Kidney (tissue), 22 donors: ENCODE measurements around the gene SERBP1. TPM values are rescaled to one million over a fixed set of nuclear protein-coding genes. Genes with fewer than 3 reads are reported as not detected.
A peak's percentile ranks its signal among the peaks of the same experiment; 100 is the strongest.

Source experiments
- DNase-seq, 5 donors: peaks; one replicate each; pipeline ENCODE4 v3.0.0-alpha.2; 2013 to 2020
- FAIRE-seq: peaks from 2 replicates; lab custom pipeline; 2012; peaks lifted over from hg19 to GRCh38; lab: Jason Lieb, UNC
- H3K27ac ChIP-seq, 2 donors: one replicate each; pipeline ENCODE4 v1.7.0; 2013; ENCODE audit warnings: low read depth in 2 of 2, low read length in 2 of 2, inconsistent platforms in 1 of 2
- H3K27me3 ChIP-seq: one replicate; pipeline ENCODE4 v1.7.1; 2013; ENCODE audit warnings: low read length, inconsistent platforms; ENCODE audit not compliant: control insufficient read depth, insufficient read depth
- H3K36me3 ChIP-seq, 3 donors: one replicate each; pipeline versions ENCODE4 v1.7.0 to v1.7.1; 2013; ENCODE audit warnings: low read length in 3 of 3, control low read depth in 1 of 3, inconsistent platforms in 1 of 3; ENCODE audit not compliant: insufficient read depth in 3 of 3, control insufficient read depth in 2 of 3
- H3K4me1 ChIP-seq, 3 donors: one replicate each; pipeline versions ENCODE4 v1.7.0 to v1.7.1; 2013; ENCODE audit warnings: low read length in 3 of 3, inconsistent platforms in 1 of 3, low read depth in 1 of 3; ENCODE audit not compliant: control insufficient read depth in 2 of 3, insufficient read depth in 2 of 3
- H3K4me3 ChIP-seq, 3 donors: one replicate each; pipeline versions ENCODE4 v1.7.0 to v1.8.1; 2013; ENCODE audit warnings: low read length in 3 of 3, control low read depth in 1 of 3, inconsistent platforms in 1 of 3
- H3K9ac ChIP-seq, 3 donors: one replicate each; pipeline versions ENCODE4 v1.7.0 to v1.7.1; 2013; ENCODE audit warnings: low read length in 3 of 3, control low read depth in 1 of 3, inconsistent platforms in 1 of 3
- H3K9me3 ChIP-seq, 3 donors: one replicate each; pipeline versions ENCODE4 v1.7.0 to v1.7.1; 2013; ENCODE audit warnings: low read length in 3 of 3, control low read depth in 1 of 3, inconsistent platforms in 1 of 3; ENCODE audit not compliant: control insufficient read depth in 2 of 3, insufficient read depth in 1 of 3
- CTCF ChIP-seq: IDR thresholded peaks from 3 replicates; pipeline ENCODE4 v1.5.1; 2012; ENCODE audit warnings: mild to moderate bottlenecking, moderate library complexity, borderline replicate concordance; ENCODE audit not compliant: insufficient read depth; ENCODE audit errors: extremely low read depth
- intact Hi-C: fragments of 100-400 bp; cut with DNase I; formaldehyde crosslinking; loops from one replicate; pipeline ENCODE4 v1.11.1; 2022
- long read RNA-seq, 10 donors: library from polyadenylated mRNA in 1 of 10; unstranded in 1 of 10; transcript quantifications; one replicate each; pipeline ENCODE4 v2.0.0 and lab custom pipeline, GENCODE V29; 2021 to 2026
- polyA plus RNA-seq: library from polyadenylated mRNA; stranded (reverse); fragments of 350-450 nt; fragmentation: Illumina TruSeq; extraction: RNeasy Lipid Tissue Mini Kit (QIAGEN cat#74804); gene quantifications from one replicate; pipeline ENCODE4 v1.2.3, GENCODE V29; 2014; ENCODE audit warnings: low read depth, low replicate concordance; ENCODE audit not compliant: insufficient read depth
- total RNA-seq: library from RNA; stranded (reverse); fragmentation: NEBNext Ultra II Directional; extraction: Animal tissue kit (Norgen Biotek cat#: 25700); gene quantifications from one replicate; pipeline ENCODE4 v1.2.1, GENCODE V29; 2021
- donor health status: control.
- donor health status: control.
- donor health status: control.
- donor health status: control.
- donor health status: control.
- donor health status: DM: yes; HTN: yes; CAD: no.
- donor health status: Normal renal cell carcinoma (clear cell type).

SERBP1 gene
- total RNA-seq (151 TPM), polyA plus RNA-seq (103 TPM)
- long read RNA-seq, donor 1, full-length matches to known transcripts = 81 of 235 reads
- long read RNA-seq, donor 1, partial matches to known transcripts = 154 of 235 reads
- long read RNA-seq, donor 1, other reads (novel, unspliced or antisense) = 0 of 235 reads
- long read RNA-seq, donor 2, full-length matches to known transcripts = 84 of 238 reads
- long read RNA-seq, donor 2, partial matches to known transcripts = 154 of 238 reads
- long read RNA-seq, donor 2, other reads (novel, unspliced or antisense) = 0 of 238 reads
- long read RNA-seq, donor 3, full-length matches to known transcripts = 90 of 277 reads
- long read RNA-seq, donor 3, partial matches to known transcripts = 187 of 277 reads
- long read RNA-seq, donor 3, other reads (novel, unspliced or antisense) = 0 of 277 reads
- long read RNA-seq, donor 4, full-length matches to known transcripts = 88 of 147 reads
- long read RNA-seq, donor 4, partial matches to known transcripts = 59 of 147 reads
- long read RNA-seq, donor 4, other reads (novel, unspliced or antisense) = 0 of 147 reads
- long read RNA-seq, donor 5, full-length matches to known transcripts = 6 of 11 reads
- long read RNA-seq, donor 5, partial matches to known transcripts = 5 of 11 reads
- long read RNA-seq, donor 5, other reads (novel, unspliced or antisense) = 0 of 11 reads
- long read RNA-seq, donor 6, full-length matches to known transcripts = 113 of 360 reads
- long read RNA-seq, donor 6, partial matches to known transcripts = 247 of 360 reads
- long read RNA-seq, donor 6, other reads (novel, unspliced or antisense) = 0 of 360 reads
- long read RNA-seq, donor 7, full-length matches to known transcripts = 151 of 171 reads
- long read RNA-seq, donor 7, partial matches to known transcripts = 15 of 171 reads
- long read RNA-seq, donor 7, other reads (novel, unspliced or antisense) = 5 of 171 reads
- long read RNA-seq, donor 8, full-length matches to known transcripts = 73 of 248 reads
- long read RNA-seq, donor 8, partial matches to known transcripts = 175 of 248 reads
- long read RNA-seq, donor 8, other reads (novel, unspliced or antisense) = 0 of 248 reads
- long read RNA-seq, donor 9, full-length matches to known transcripts = 34 of 96 reads
- long read RNA-seq, donor 9, partial matches to known transcripts = 62 of 96 reads
- long read RNA-seq, donor 9, other reads (novel, unspliced or antisense) = 0 of 96 reads
- long read RNA-seq, donor 10, full-length matches to known transcripts = 92 of 236 reads
- long read RNA-seq, donor 10, partial matches to known transcripts = 144 of 236 reads
- long read RNA-seq, donor 10, other reads (novel, unspliced or antisense) = 0 of 236 reads

- Histone ChIP-seq H3K4me3 (peak within 1 kb of the TSS; percentile 85 to 98 (median 96)), H3K27ac (peak within 1 kb of the TSS; percentile 95 to 96), H3K9ac (peak within 1 kb of the TSS; percentile 75 to 91 (median 90)), H3K9me3 (no peaks in the 10 kb centered on the region), H3K4me1 (peaks cover 0 to 3% (median 0%) of the 10 kb centered on the region in 3 donors), H3K27me3 (no peaks in the 10 kb centered on the region), H3K36me3 (peaks cover 3% of the 10 kb centered on the region in 3 donors)
- intact Hi-C loops = no loop called here
- DNase-seq (peak; percentile 98 to 99 (median 99)), FAIRE-seq (no peak)
- TF ChIP-seq CTCF = no peak
Measured at GRCh38 chr1:67430358-67431155, at the start of gene SERBP1. Gene SERBP1, minus strand, starts transcription at chr1:67430402. Its CDS starts 102 bp downstream, at chr1:67430300.

- intact Hi-C loops = no loop called here
- DNase-seq (peak in 2 of 5 donors; percentile 37 to 54), FAIRE-seq (peak; percentile 15)
- no peaks in the 10 kb centered on the region for H3K9me3 ChIP-seq
- no peaks in the 10 kb centered on the region for H3K36me3 ChIP-seq
- no peak for TF ChIP-seq CTCF
- peak overlapping the region in 2 of 3 donors; percentile 6 to 28 for H3K4me3 ChIP-seq
- H3K27ac ChIP-seq = no peak overlapping the region
- no peaks in the 10 kb centered on the region for H3K27me3 ChIP-seq
- no peak overlapping the region for H3K9ac ChIP-seq
- H3K4me1 ChIP-seq = no peaks in the 10 kb centered on the region
Measured at GRCh38 chr1:67479146-67479891, 49.1 kb upstream of the SERBP1 start.
